Transverse colon (tissue), 4 donors: Measurements from ENCODE around the gene ZNF546. TPM values are rescaled to one million over a fixed set of nuclear protein-coding genes. Genes with fewer than 3 reads are reported as not detected.
"Not testable (repeated sequence)": the region's sequence is repeated elsewhere in the genome, so short reads cannot be mapped to it uniquely, and the experiment has no call there.

ENCODE experiments used
- DNase-seq: peaks from one replicate; pipeline ENCODE4 v3.0.0-alpha.2; 2019
- H3K27ac ChIP-seq, 4 donors: fragments of 200-600 bp; sonication (generic); 2 replicates each; pipeline ENCODE4 v1.5.1; 2016 to 2018; ENCODE audit warnings: inconsistent platforms in 4 of 4
- H3K27me3 ChIP-seq: fragments of 200-600 bp; sonication (generic); 2 replicates; pipeline ENCODE4 v1.5.1; 2017; ENCODE audit warnings: inconsistent platforms
- H3K36me3 ChIP-seq, 4 donors: fragments of 200-600 bp; sonication (generic); 2 replicates each; pipeline ENCODE4 v1.5.1; 2017 to 2019; ENCODE audit warnings: inconsistent platforms in 4 of 4
- H3K4me1 ChIP-seq, 4 donors: fragments of 200-600 bp; sonication (generic); 2 replicates each; pipeline ENCODE4 v1.5.1; 2017 to 2020; ENCODE audit warnings: inconsistent platforms in 4 of 4
- H3K4me3 ChIP-seq, 4 donors: fragments of 200-600 bp; sonication (generic); 1 replicate in 1 of 4; 2 replicates in 3 of 4; pipeline versions ENCODE4 v1.5.1 to v1.6.1; 2017 to 2019; ENCODE audit warnings: inconsistent platforms in 4 of 4
- H3K9me3 ChIP-seq, 2 donors: fragments of 200-600 bp; sonication (generic); 2 replicates each; pipeline ENCODE4 v1.5.1; 2017 to 2019; ENCODE audit warnings: inconsistent platforms in 2 of 2
- CTCF ChIP-seq, 5 experiments: fragments of 200-600 bp in 3 of 5; fragments of 450-650 bp in 2 of 5; sonication (generic) in 3 of 5; IDR thresholded peaks; 1 replicate in 2 of 5; 2 replicates in 3 of 5; pipeline ENCODE4 v1.5.1; 2016 to 2017; ENCODE audit warnings: antibody characterized with exemption in 5 of 5, inconsistent platforms in 3 of 5, mild to moderate bottlenecking in 2 of 5, moderate library complexity in 1 of 5
- EP300 ChIP-seq: sonication (generic); formaldehyde crosslinking; IDR thresholded peaks from one replicate; pipeline ENCODE4 v1.6.1; 2017; ENCODE audit warnings: antibody characterized with exemption, low read depth
- POLR2A ChIP-seq: fragments of 450-650 bp; IDR thresholded peaks from one replicate; pipeline ENCODE4 v1.6.1; 2016; ENCODE audit warnings: antibody characterized with exemption, mild to moderate bottlenecking, moderate library complexity
- POLR2AphosphoS5 ChIP-seq, 3 donors: sonication (generic); formaldehyde crosslinking; IDR thresholded peaks; one replicate each; pipeline ENCODE4 v1.6.1; 2016; ENCODE audit warnings: antibody characterized with exemption in 3 of 3
- WGBS, 2 donors: methylation state at CpG; one replicate each; pipeline ENCODE4 v1.1.5; 2018; ENCODE audit warnings: low coverage in 1 of 2; 5-methylcytosine and 5-hydroxymethylcytosine counted together
- in situ Hi-C, 4 donors: fragments of 200-750 bp; cut with MboI; loops; one replicate each; pipeline versions ENCODE4 v1.15.0 to v1.15.1; 2017; ENCODE audit warnings: low sequenced_read_pairs in 3 of 4, low pct_ligation_motif_present in 1 of 4, low pct_unique_long_range_greater_than_20kb in 1 of 4
- intact Hi-C: fragments of 100-400 bp; cut with DNase I; formaldehyde crosslinking; loops from one replicate; pipeline ENCODE4 v1.15.1; 2023; ENCODE audit warnings: low total_unique reads
- total RNA-seq, 4 donors: library from RNA; depleted of rRNA; stranded (reverse); fragments of >200 nt; gene quantifications; one replicate each; pipeline ENCODE4 v1.1.0, GENCODE V29; 2016

Gene ZNF546
- total RNA-seq, 4 donors from 2014 or later = 0.60 to 8.1 (median 2.4) TPM

GRCh38 chr19:39953915-39954314 lies 42.9 kb upstream of the ZNF546 start:
- no peaks in the 10 kb centered on the region for H3K27me3 ChIP-seq
- H3K9me3 ChIP-seq = no peaks in the 10 kb centered on the region
- in situ Hi-C loops = no loop called here
- H3K4me3 ChIP-seq = no peak overlapping the region
- TF ChIP-seq POLR2AphosphoS5 (IDR thresholded peaks at IDR 0.05) (no peak), CTCF (IDR thresholded peaks at IDR 0.05) (no peak), EP300 (no peak), POLR2A (no peak)
- intact Hi-C loops = no loop called here
- WGBS, 2 donors = 84 to 100% methylated on average over 1 to 7 of the region's 7 CpGs
- H3K27ac ChIP-seq = no peak overlapping the region
- H3K4me1 ChIP-seq = peaks cover 0 to 12% (median 3%) of the 10 kb centered on the region in 4 donors
- DNase-seq = no peak
- H3K36me3 ChIP-seq = no peaks in the 10 kb centered on the region

GRCh38 chr19:39957886-39958285 lies 39.0 kb upstream of the ZNF546 start:
- in situ Hi-C loops, H3K4me1 ChIP-seq, intact Hi-C loops, H3K27me3 ChIP-seq, DNase-seq, H3K27ac ChIP-seq, H3K36me3 ChIP-seq, H3K4me3 ChIP-seq, H3K9me3 ChIP-seq: not testable (repeated sequence)
- WGBS, 2 donors = 93 to 97% methylated on average over 3 to 5 of the region's 5 CpGs

GRCh38 chr19:39958942-39959341 lies 37.9 kb upstream of the ZNF546 start:
- in situ Hi-C loops, H3K36me3 ChIP-seq, H3K9me3 ChIP-seq, H3K27ac ChIP-seq, H3K4me3 ChIP-seq, H3K4me1 ChIP-seq, DNase-seq, intact Hi-C loops, H3K27me3 ChIP-seq: not testable (repeated sequence)
- 83 to 88% methylated on average over 2 to 3 of the region's 3 CpGs for WGBS, 2 donors

- H3K4me1 ChIP-seq = peaks cover 0 to 10% (median 0%) of the 10 kb centered on the region in 4 donors
- H3K9me3 ChIP-seq, H3K36me3 ChIP-seq, intact Hi-C loops, H3K27me3 ChIP-seq, DNase-seq, H3K4me3 ChIP-seq, in situ Hi-C loops, H3K27ac ChIP-seq: not testable (repeated sequence)
- 62 to 80% methylated on average over 7 to 13 of the region's 13 CpGs for WGBS, 2 donors
Observed at GRCh38 chr19:39959407-39959806, 37.5 kb upstream of the ZNF546 start.

GRCh38 chr19:39963898-39964297 lies 33.0 kb upstream of the ZNF546 start:
- TF ChIP-seq CTCF (IDR thresholded peaks at IDR 0.05) (no peak), POLR2AphosphoS5 (IDR thresholded peaks at IDR 0.05) (no peak), POLR2A (no peak), EP300 (no peak)
- Histone ChIP-seq H3K4me3 (no peak overlapping the region), H3K9me3 (no peaks in the 10 kb centered on the region), H3K27me3 (no peaks in the 10 kb centered on the region), H3K4me1 (peaks cover 0 to 12% (median 0%) of the 10 kb centered on the region in 4 donors), H3K27ac (no peak overlapping the region), H3K36me3 (no peaks in the 10 kb centered on the region)
- in situ Hi-C loops = no loop called here
- intact Hi-C loops = loop anchor here (10.0 kb wide), 1 partner anchor 169 kb away; no protein-coding TSS in a partner anchor
- WGBS, 2 donors = 31 to 54% methylated on average over 2 to 3 of the region's 3 CpGs
- DNase-seq = no peak

GRCh38 chr19:39966617-39967016 lies 30.2 kb upstream of the ZNF546 start:
- intact Hi-C loops (loop anchor here (10.0 kb wide), 1 partner anchor 172 kb away; no protein-coding TSS in a partner anchor), in situ Hi-C loops (no loop called here)
- TF ChIP-seq POLR2A (no peak), CTCF (IDR thresholded peaks at IDR 0.05) (no peak), POLR2AphosphoS5 (IDR thresholded peaks at IDR 0.05) (no peak), EP300 (no peak)
- Histone ChIP-seq H3K4me3 (no peak overlapping the region), H3K27me3 (no peaks in the 10 kb centered on the region), H3K36me3 (no peaks in the 10 kb centered on the region), H3K9me3 (no peaks in the 10 kb centered on the region), H3K27ac (no peak overlapping the region), H3K4me1 (peaks cover 11 to 29% (median 13%) of the 10 kb centered on the region in 4 donors)
- no peak for DNase-seq
- WGBS, 2 donors = 93 to 95% methylated on average over 5 to 6 of the region's 6 CpGs
